Mucosa of rectum (tissue), 2 donors: Measurements from ENCODE around the gene OR10A3.

Experiments
- H3K27ac ChIP-seq, 2 donors: one replicate each; pipeline ENCODE4 v1.7.0; 2013; ENCODE audit warnings: inconsistent platforms in 2 of 2, low read depth in 2 of 2, low read length in 2 of 2
- H3K27me3 ChIP-seq, 2 donors: one replicate each; pipeline ENCODE4 v1.7.0; 2013; ENCODE audit warnings: low read length in 2 of 2; ENCODE audit not compliant: control insufficient read depth in 2 of 2, insufficient read depth in 2 of 2
- H3K36me3 ChIP-seq, 2 donors: one replicate each; pipeline ENCODE4 v1.7.0; 2013; ENCODE audit warnings: low read length in 2 of 2; ENCODE audit not compliant: control insufficient read depth in 2 of 2, insufficient read depth in 2 of 2
- H3K4me1 ChIP-seq, 2 donors: one replicate each; pipeline ENCODE4 v1.7.0; 2013; ENCODE audit warnings: low read length in 2 of 2, mild to moderate bottlenecking in 1 of 2; ENCODE audit not compliant: control insufficient read depth in 2 of 2, insufficient read depth in 2 of 2
- H3K4me3 ChIP-seq, 2 donors: one replicate each; pipeline ENCODE4 v1.7.0; 2013; ENCODE audit warnings: low read length in 2 of 2
- H3K9ac ChIP-seq, 2 donors: one replicate each; pipeline ENCODE4 v1.7.0; 2013; ENCODE audit warnings: low read length in 2 of 2, low read depth in 1 of 2, mild to moderate bottlenecking in 1 of 2
- H3K9me3 ChIP-seq, 2 donors: one replicate each; pipeline ENCODE4 v1.7.0; 2013; ENCODE audit warnings: low read length in 2 of 2; ENCODE audit not compliant: control insufficient read depth in 2 of 2
- donor health status: healthy.
- donor health status: Normal muscosa, but diverticular disease.

OR10A3 gene

GRCh38 chr11:7944123-7944522 is 2.6 kb upstream of the OR10A3 start:
- Histone ChIP-seq H3K27ac (no peak overlapping the region), H3K27me3 (no peaks in the 10 kb centered on the region), H3K4me1 (no peaks in the 10 kb centered on the region), H3K9ac (no peak overlapping the region), H3K9me3 (peaks cover 0 to 5% of the 10 kb centered on the region in 2 donors), H3K36me3 (no peaks in the 10 kb centered on the region), H3K4me3 (no peak overlapping the region)

- Histone ChIP-seq H3K9me3 (peaks cover 0 to 5% of the 10 kb centered on the region in 2 donors), H3K27ac (no peak overlapping the region), H3K9ac (no peak overlapping the region), H3K36me3 (no peaks in the 10 kb centered on the region), H3K27me3 (no peaks in the 10 kb centered on the region), H3K4me3 (no peak overlapping the region), H3K4me1 (no peaks in the 10 kb centered on the region)
Observed at GRCh38 chr11:7941146-7941545, 362 bp downstream of the OR10A3 start.

- no peaks in the 10 kb centered on the region for H3K4me1 ChIP-seq
- no peaks in the 10 kb centered on the region for H3K36me3 ChIP-seq
- H3K27ac ChIP-seq, result no peak overlapping the region
- H3K9me3 ChIP-seq, result no peaks in the 10 kb centered on the region
- H3K4me3 ChIP-seq, result no peak overlapping the region
- no peak overlapping the region for H3K9ac ChIP-seq
- H3K27me3 ChIP-seq, result no peaks in the 10 kb centered on the region
Observed at GRCh38 chr11:7936615-7937014, 4.9 kb downstream of the OR10A3 start.

GRCh38 chr11:7931168-7931567 is 10.3 kb downstream of the OR10A3 start, which contains the start of gene OR10A6:
Gene OR10A6 (minus strand): TSS chr11:7931268. CDS start chr11:7928662, 2,606 bp downstream.
- Histone ChIP-seq H3K4me1 (no peaks in the 10 kb centered on the region), H3K27me3 (no peaks in the 10 kb centered on the region), H3K9ac (no peak within 1 kb of the TSS), H3K27ac (no peak within 1 kb of the TSS), H3K36me3 (no peaks in the 10 kb centered on the region), H3K4me3 (no peak within 1 kb of the TSS), H3K9me3 (no peaks in the 10 kb centered on the region)

- H3K4me1 ChIP-seq, result no peaks in the 10 kb centered on the region
Observed at GRCh38 chr11:7927635-7928034, 13.9 kb downstream of the OR10A3 start.

GRCh38 chr11:7924536-7924935 is 17.0 kb downstream of the OR10A3 start:
- Histone ChIP-seq H3K27me3 (no peaks in the 10 kb centered on the region), H3K36me3 (no peaks in the 10 kb centered on the region), H3K27ac (no peak overlapping the region), H3K9me3 (no peaks in the 10 kb centered on the region), H3K9ac (no peak overlapping the region), H3K4me3 (no peak overlapping the region), H3K4me1 (no peaks in the 10 kb centered on the region)

More at GRCh38 chr11:7927635-7928034, 13.9 kb downstream of the OR10A3 start:
- H3K27ac ChIP-seq, result no peak overlapping the region
- H3K36me3 ChIP-seq, result no peaks in the 10 kb centered on the region
- H3K27me3 ChIP-seq, result no peaks in the 10 kb centered on the region
- no peaks in the 10 kb centered on the region for H3K9me3 ChIP-seq
- H3K9ac ChIP-seq, result no peak overlapping the region
- no peak overlapping the region for H3K4me3 ChIP-seq

GRCh38 chr11:7918141-7918540 is 23.4 kb downstream of the OR10A3 start:
- Histone ChIP-seq H3K4me1 (no peaks in the 10 kb centered on the region), H3K36me3 (no peaks in the 10 kb centered on the region), H3K9me3 (no peaks in the 10 kb centered on the region), H3K27me3 (no peaks in the 10 kb centered on the region), H3K9ac (no peak overlapping the region), H3K4me3 (no peak overlapping the region), H3K27ac (no peak overlapping the region)

- Histone ChIP-seq H3K27me3 (no peaks in the 10 kb centered on the region), H3K4me1 (no peaks in the 10 kb centered on the region), H3K36me3 (no peaks in the 10 kb centered on the region), H3K27ac (no peak overlapping the region), H3K4me3 (no peak overlapping the region), H3K9me3 (no peaks in the 10 kb centered on the region), H3K9ac (no peak overlapping the region)
Observed at GRCh38 chr11:7911011-7911410, 30.5 kb downstream of the OR10A3 start.

- Histone ChIP-seq H3K9me3 (no peaks in the 10 kb centered on the region), H3K4me1 (peaks cover 0 to 3% of the 10 kb centered on the region in 2 donors), H3K36me3 (no peaks in the 10 kb centered on the region), H3K27me3 (no peaks in the 10 kb centered on the region), H3K4me3 (no peak overlapping the region), H3K27ac (no peak overlapping the region), H3K9ac (no peak overlapping the region)
Observed at GRCh38 chr11:7910286-7910788, 31.2 kb downstream of the OR10A3 start.

- H3K9me3 ChIP-seq, result no peaks in the 10 kb centered on the region
- H3K4me3 ChIP-seq, result no peak overlapping the region
- peaks cover 0 to 3% of the 10 kb centered on the region in 2 donors for H3K4me1 ChIP-seq
- no peak overlapping the region for H3K27ac ChIP-seq
- H3K36me3 ChIP-seq, result no peaks in the 10 kb centered on the region
- H3K9ac ChIP-seq, result no peak overlapping the region
- no peaks in the 10 kb centered on the region for H3K27me3 ChIP-seq
Observed at GRCh38 chr11:7909585-7910285, 31.8 kb downstream of the OR10A3 start.
